ENCODE results near the gene MDM4.
A peak's percentile ranks its signal among the peaks of the same experiment; 100 is the strongest.
"Not testable (repeated sequence)": the region's sequence is repeated elsewhere in the genome, so short reads cannot be mapped to it uniquely, and the experiment has no call there.

Gene MDM4

DNA sequence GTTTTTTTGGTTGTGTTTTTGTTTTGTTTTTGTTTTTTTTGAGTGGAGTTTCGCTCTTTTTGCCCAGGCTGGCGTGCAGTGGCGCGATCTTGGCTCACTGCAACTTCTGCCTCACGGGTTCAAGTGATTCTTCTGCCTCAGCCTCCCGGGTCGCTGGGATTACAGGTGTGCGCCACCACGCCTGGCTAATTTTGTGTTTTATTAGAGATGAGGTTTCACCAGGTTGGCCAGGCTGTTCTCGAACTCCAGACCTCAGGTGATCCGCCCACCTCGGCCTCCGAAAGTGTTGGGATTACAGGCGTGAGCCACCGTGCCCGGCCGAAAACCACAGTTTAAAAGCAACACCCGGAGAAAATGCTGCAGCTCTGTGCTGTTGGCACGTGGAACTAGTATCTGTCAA is 1.2 kb downstream of the MDM4 start:
- not testable (repeated sequence) for DNase-seq (ENCODE audit: low read depth)

DNA sequence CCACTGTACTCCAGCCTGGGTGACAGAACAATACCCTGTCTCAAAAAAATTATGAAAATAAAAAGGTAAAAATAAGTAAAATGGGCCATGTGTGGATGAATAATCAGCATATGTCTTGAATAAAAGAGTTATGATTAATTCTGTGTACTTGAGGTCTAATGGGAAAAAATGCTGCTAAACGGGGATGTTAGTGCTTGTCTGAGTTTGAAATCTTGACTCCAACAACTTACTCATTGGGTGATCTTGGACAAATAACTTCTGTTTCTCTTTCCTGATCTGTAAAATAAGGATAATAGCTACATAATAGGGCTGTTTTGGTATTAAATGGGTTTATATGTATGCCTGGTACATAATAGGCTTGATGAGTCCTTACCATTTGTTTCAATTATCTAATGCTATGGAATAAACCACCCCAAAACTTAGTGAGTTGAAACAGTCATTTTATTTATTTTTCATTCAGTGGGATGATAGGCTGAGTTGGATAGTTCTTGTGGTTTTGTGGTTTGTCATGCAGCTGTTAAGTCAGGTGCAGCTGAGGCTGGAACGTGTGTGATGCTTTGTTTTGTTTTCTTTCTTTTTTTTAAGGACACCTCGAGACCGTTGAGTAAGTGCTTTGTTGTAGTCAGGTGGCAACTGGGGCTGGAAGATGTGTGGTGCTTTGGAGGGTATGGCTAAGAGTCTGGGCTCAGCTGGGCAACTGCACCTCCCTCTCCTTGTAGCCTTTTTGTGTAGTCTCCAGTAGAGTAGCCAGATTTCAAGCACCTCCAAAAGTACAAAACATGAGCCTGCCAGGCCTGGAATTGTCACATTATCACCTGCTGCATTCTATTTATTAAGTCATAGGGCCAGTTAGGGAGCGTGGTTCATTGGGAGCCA is 4.9 kb downstream of the MDM4 start:
- peak; percentile 40 for DNase-seq (ENCODE audit: low read depth)

DNA sequence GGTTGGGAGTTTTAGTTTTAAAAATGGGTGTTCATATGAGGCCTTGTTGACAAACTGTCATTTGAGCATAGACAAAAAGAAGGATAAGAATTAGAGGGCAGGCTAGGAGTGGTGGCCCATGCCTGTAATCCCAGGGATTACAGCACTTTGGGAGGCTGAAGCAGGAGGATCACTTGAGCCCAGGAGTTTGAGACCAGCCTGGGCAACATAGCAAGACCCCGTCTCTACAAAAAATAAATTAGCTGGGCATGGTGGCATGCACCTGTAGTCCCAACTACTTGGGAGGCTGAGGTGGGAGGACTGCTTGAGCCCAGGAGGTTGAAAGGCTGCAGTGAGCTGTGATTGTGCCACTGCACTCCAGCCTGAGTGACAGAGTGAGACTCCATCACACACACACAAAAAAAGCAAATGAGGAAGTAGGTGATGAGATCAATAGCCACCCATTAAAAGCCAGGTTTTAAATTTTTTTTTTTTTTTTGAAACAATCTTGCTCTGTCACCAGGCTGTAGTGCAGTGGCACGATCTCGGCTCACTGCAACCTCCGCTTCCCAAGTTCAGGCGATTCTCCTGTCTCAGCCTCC is 5.8 kb downstream of the MDM4 start:
- not testable (repeated sequence) for DNase-seq (ENCODE audit: low read depth)

DNA sequence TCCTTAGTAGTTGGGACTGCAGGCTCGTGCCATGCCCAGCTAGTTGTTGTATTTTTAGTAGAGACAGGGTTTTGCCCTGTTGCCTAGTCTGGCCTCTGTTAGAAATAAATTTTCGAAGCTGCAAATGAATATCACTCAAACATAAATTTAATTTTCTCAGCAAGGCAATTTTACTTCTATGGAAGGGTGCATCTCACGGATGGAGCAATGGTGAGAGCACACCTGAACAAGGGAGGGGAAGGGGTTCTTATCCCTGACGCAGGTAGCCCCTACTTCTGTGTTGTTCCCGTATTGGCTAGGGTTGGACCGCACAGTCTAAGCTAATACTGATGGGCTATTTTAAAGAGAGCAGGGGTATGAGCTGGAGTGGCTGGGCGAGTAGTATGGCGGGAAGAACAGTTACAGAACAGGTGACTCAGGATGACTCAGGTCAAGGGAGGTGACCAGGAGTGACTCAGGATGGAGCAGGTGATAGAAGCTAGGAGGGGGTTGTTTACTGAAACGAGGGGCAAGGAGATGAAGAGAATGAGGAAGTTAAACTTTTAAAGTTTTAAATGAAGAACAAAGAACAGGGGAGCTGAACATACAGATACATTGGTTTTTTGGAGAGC is 7.5 kb downstream of the MDM4 start:
- DNase-seq (ENCODE audit: low read depth): no peak

DNA sequence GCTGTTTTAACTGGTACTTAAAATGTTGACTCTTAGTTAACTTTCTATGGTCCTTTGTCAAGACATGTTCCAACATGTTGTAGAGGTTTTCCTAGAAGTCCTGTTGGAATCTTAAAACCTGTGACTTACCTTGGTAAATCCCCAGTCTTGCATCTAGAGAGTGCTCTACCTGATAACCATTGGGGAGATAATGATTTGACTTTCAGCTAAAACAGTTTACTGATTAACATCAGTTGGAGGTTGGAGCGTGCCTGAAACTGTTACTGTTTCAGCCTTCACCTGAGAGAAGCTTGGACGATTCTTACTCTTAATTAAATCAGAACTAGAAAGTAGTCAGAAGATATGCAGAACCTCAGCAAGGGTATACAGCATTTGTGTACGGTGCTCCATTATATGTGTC is 8.8 kb downstream of the MDM4 start:
- no peak for DNase-seq (ENCODE audit: low read depth)

DNA sequence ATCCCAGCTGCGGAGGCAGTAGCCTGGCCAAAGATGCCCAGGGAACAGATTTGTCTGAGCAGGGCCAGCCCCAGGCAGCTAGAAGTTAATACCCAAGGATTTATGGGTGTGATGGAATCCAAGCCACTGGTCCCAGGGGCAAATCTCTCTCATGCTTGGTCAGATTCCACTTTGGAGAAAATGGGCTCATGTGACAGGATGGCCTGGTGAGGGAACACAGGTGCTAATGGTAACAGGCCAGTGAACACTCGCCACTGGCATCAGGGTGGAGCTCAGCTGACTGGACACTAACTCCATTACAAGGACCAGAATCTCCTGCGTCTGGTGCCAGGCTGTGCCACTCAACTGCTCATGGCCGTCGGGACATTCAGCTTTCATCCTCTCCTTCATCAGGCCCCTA is 12.0 kb downstream of the MDM4 start:
- DNase-seq (ENCODE audit: low read depth): no peak

DNA sequence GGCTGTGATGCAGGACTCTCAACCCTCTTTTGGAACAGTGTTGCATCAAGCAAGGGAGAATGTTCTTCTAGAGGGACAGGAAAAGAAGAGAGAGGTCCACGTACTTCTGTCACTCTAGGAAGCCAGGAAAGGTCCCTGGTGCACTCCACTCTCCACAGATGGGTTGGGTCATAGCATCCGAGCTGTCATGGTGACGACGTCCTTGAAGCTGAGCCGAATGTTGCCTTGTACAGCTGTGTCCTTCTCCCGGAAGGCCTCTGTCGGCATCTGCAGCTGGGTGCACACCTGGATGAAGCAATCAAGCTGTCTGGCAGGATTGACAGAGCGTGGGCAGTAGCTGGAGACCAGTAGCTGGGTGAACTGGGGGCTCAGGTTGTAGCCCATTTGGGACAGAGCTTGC is 12.5 kb downstream of the MDM4 start:
- no peak for DNase-seq (ENCODE audit: low read depth)

DNA sequence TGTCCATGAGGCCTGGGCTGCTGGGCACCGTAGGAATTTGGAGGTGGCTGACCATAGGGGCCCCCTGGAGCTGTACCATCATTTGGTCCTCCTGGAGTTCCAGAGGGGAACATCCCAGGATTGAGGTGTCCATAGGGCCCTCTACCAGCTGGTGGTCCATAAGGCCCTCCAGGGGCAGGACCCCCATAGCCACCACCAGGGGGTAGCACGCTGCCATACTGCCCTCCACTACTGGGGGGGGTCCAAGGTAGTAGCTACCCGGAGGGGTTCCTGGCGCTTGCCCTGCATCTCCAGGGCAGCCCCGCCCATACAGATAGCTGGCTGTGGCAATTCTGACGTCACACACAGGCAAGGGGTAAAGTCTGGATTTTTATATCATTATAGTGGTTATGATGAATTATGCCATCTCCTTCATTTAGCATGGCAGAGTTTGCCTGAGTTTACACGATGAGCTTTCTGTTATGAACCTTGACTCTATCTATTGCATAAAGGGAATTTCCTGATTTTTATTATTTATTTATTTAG is 13.2 kb downstream of the MDM4 start:
- DNase-seq (ENCODE audit: low read depth): no peak

DNA sequence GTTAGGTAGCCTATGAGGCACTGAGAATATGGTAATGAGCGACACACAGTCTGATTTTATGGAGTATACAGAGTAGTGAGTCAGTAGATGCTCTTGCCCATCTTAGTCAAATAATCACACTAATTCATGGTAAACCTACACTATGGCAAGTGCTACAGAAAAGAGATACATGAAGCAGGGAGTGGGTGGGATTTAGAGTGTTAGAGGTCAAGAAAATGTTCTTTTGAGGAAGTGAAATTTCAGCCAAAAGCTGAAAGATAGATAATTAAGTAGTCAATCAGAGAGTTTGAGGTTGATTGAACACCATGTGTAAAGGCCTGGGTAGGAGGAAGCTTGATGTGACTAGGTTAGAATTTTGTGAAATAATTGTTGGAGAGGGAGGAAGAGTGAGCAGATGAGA is 14.7 kb downstream of the MDM4 start:
- DNase-seq (ENCODE audit: low read depth): no peak

DNA sequence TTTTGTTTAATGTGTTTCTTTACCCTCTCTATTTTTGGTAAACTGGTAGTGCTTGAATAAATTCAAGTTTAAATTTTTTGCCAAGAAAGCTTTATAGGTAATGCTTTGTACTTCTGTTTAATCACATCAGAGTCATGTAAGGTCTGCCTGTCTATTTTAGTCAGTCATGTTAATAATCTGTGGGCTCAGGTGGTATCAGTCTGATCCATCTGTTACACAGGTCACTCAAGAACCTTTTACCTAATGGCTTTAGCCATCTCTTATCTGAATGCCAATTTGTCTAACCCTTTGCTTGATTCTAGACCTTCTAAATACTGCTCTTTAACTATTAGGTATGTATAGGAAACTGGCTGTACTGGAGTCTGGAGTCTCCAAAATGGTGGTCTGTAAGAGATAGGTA is 16.6 kb downstream of the MDM4 start:
- no peak for DNase-seq (ENCODE audit: low read depth)

DNA sequence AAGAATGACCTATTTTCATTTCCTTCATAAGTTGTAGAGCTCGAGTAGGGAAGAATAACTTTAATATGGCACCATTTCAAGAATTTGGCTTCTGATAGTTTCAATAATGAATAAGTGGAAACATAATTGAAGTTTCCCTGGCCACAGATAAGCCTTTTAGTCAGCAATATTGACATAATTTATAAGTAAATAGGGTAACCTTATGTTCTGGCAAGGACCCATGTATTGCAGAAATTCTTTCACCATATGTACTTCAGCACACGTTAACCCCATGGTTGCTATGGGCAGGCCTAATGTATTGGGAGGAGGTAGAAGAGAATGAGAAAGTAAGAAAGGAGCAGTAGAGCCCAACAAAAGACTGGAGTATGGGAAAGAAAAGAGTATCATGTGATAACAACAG is 25.4 kb downstream of the MDM4 start:
- no peak for DNase-seq (ENCODE audit: low read depth)

DNA sequence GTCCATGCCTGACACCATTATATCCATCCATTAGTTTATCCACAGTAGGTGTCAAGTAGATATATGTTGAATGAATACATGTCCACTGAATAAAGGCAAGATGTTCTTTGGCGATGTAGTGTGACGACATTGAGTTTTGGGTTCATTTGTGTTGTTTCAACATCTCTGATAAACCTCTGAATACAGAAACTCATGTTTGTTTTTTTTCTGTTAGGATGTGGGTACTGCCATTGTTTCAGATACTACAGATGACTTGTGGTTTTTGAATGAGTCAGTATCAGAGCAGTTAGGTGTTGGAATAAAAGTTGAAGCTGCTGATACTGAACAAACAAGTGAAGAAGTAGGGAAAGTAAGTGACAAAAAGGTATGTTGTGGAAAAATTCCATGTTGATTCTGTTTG is 28.1 kb downstream of the MDM4 start:
- DNase-seq (ENCODE audit: low read depth): peak; percentile 32

DNA sequence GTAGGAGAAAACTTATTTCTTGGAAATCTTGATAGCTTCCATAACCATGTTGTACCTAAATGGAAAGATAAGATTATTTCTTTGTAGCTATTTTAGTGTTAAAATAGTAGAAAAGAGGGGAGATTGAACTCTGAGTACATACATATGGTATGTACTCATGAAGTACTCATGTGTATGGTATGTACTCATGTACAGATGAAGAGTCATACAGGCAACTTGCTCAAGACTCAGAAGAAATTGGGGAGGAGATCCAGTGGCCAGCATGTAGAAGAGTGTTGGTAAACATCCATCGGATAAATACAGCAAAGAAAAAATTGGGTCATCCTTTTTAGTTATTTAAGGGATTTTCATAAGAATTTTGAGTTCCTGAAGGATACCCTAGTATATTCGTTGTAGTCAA is 29.0 kb downstream of the MDM4 start:
- no peak for DNase-seq (ENCODE audit: low read depth)

DNA sequence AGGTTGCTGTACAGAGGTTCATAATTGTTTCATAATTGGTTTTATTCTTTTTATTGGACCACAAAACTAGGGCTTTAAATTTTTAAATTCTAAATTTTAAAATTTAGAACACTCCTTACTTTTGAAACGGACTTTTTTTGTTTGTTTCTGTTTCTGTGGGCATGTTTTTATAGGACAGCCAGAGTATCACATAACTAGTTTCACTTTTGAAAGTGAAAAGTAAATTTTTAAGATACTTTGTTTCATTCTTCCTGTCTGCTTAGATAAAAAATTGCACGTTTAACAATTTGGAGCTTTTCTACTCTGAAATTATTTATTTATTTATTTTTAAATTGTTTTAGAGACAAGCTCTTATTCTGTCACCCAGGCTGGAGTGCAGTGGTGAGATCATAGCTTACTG is 29.7 kb downstream of the MDM4 start:
- DNase-seq (ENCODE audit: low read depth): no peak

DNA sequence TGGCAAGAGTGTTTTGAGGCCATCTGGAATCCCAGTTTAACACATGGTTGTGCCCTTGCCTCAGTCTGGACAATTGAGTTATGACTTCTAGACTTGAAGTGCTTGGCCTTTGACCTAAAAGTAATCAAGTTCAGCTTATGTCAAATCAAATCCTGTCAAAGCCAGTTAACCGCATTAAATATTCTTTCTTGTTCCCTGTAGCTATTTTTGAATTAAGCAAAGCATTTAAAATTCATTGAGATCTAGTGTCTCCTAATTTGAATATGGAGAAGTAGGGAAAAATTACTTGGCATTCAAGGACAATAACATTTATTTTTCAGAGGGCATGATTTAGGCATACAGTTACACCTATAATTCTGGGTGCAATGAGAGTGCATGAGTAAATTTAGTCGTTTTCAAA is 32.1 kb downstream of the MDM4 start:
- no peak for DNase-seq (ENCODE audit: low read depth)

DNA sequence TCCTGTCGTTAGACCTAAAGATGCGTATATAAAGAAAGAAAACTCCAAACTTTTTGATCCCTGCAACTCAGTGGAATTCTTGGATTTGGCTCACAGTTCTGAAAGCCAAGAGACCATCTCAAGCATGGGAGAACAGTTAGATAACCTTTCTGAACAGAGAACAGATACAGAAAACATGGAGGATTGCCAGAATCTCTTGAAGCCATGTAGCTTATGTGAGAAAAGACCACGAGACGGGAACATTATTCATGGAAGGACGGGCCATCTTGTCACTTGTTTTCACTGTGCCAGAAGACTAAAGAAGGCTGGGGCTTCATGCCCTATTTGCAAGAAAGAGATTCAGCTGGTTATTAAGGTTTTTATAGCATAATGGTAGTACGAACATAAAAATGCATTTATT is 33.1 kb downstream of the MDM4 start:
- no peak for DNase-seq (ENCODE audit: low read depth)

DNA sequence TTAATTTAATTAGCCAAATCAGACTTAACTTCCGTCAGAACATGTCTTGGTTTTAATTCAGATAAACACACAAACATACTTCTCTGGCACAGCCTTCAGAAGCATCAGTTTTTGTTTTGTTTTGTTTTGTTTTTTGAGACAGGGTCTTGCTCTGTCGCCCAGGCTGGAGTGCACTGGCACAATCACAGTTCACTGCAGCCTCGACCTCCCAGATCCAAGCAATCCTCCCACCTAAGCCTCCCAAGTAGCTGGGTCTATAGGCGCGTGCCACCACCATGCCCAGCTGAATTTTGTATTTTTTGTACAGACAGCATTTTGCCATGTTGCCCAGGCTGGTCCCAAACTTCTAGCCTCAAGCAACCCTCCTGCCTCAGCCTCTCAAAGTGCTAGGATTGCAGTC is 34.7 kb downstream of the MDM4 start:
- DNase-seq (ENCODE audit: low read depth): no peak

DNA sequence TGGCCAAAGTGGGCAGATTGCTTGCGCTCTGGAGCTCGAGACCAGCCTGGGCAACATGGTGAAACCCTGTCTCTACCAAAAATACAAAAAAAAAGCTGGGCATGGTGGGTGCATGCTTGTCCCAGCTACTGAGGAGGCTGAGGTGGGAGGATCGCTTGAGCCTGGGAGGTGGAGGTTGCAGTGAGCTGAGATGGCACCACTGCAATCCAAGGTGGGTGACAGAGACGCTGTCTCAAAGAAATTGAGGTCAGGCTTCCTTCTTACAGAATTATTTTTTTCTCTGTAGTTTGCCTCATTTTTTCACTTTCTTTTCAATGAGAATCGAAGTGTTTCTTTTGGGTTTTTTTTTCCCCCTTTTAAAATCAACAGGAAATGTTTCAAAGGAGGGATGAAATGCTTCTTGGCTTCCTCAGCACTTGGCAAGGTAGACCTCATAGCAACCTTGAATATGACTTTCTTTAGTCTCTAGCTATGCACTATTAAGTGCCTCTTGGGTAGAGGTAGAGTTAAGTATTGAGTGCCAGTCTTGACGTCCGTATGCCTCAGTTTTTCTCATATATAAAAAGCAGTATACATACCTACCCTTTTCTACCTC is 40.3 kb downstream of the MDM4 start:
- no peak for DNase-seq (ENCODE audit: low read depth)

DNA sequence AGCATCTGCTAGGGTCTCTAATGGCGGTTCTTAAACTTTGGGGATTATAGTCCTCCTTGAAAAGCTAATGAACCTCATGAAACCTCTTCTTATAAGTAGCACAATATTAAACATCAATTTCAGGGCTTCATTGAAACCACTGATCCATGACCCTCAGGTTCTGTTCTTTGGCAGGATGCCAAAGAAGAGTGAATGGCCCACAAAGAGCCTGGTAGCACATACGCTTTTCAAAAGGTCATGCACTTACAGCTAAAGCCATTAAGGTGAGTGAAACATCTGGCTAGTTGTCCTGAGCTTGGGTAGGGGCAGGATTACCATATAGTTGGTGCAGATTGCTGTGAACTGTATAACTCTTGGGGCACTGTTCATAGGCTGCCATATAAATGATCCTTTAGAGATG is 42.3 kb downstream of the MDM4 start:
- no peak for DNase-seq (ENCODE audit: low read depth)

DNA sequence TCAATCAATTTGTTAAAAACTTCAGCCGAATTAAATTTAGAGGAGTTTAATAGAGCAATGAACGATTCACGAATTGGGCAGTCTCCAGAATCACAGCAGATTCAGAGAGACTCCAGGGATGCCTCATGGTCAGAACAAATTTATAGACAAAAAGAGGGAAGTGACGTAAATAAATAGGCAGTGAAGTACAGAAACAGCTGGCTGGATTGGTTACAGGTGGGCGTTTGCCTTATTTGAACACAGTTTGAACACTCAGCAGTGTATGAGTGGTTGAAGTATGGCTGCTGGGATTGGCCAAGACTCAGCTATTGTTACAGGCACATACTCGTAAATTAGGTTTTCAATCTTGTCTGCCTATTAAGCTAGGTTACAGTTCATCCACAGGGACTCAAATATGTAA is 43.8 kb downstream of the MDM4 start:
- DNase-seq (ENCODE audit: low read depth): not testable (repeated sequence)

DNA sequence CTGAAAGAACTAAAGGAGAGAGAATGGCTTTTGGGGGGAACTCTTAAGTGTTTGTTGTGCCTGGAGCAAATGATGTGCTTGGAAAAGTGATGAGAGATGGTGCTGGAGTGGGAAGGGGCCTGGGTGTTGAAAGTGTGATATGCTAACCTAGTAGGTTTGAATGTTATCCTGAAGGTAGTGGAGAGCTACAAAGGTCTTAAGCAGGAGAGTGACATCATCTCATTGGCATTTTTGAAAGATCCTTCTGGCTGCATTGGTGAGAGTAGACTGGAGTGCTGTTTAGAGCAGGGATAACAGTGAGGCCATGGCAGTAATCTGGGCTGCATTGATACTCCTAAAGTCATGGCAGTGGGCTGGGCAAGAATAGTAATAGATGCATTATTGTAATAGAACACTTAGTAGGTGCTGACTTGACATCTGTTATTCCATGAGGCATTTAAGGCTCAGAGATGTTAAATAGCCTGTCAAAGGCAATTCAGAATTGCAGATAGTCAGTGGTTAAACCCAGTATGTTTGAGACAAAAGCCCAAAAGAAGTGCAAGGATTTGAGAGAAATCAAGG is 44.5 kb downstream of the MDM4 start:
- DNase-seq (ENCODE audit: low read depth): peak; percentile 22

All from HS-5 (cell line).